Umbilical cord (tissue), 2 donors: ENCODE data around the gene UST. TPM values are rescaled to one million over a fixed set of nuclear protein-coding genes. Genes with fewer than 3 reads are reported as not detected.
A peak's percentile ranks its signal among the peaks of the same experiment; 100 is the strongest.
"Not testable (repeated sequence)": the region's sequence is repeated elsewhere in the genome, so short reads cannot be mapped to it uniquely, and the experiment has no call there.

Source experiments
- DNase-seq: peaks from one replicate; pipeline ENCODE4 v3.0.0-alpha.2; 2015; ENCODE audit warnings: low spot score
- total RNA-seq: library from RNA; depleted of rRNA; stranded (reverse); fragments of >200 nt; gene quantifications from one replicate; pipeline ENCODE4 v1.2.3, GENCODE V29; 2014; ENCODE audit warnings: low replicate concordance; ENCODE audit not compliant: insufficient read depth

Gene UST
- total RNA-seq, 1 donor from 2014 or later: 39.7 TPM

GRCh38 chr6:149006236-149006635, 259.4 kb downstream of the UST start:
- DNase-seq: not testable (repeated sequence)

GRCh38 chr6:149006671-149007070, 259.8 kb downstream of the UST start:
- DNase-seq: no peak

GRCh38 chr6:149007846-149008245, 261.0 kb downstream of the UST start:
- no peak for DNase-seq

- no peak for DNase-seq
These were observed 261.9 kb downstream of the UST start for GRCh38 chr6:149008741-149009140.

- peak; percentile 98 for DNase-seq
These were observed 265.3 kb downstream of the UST start for GRCh38 chr6:149012040-149012545.

GRCh38 chr6:149013586-149014344, 266.9 kb downstream of the UST start:
- peak; percentile 84 for DNase-seq

GRCh38 chr6:149014631-149015534, 268.1 kb downstream of the UST start:
- peak; percentile 92 for DNase-seq

GRCh38 chr6:149015535-149016525, 269.0 kb downstream of the UST start:
- peak; percentile 25 for DNase-seq

- DNase-seq: no peak
These were observed 269.9 kb downstream of the UST start for GRCh38 chr6:149016716-149017115.

- no peak for DNase-seq
These were observed 273.5 kb downstream of the UST start for GRCh38 chr6:149020319-149020718.

- no peak for DNase-seq
These were observed 277.5 kb downstream of the UST start for GRCh38 chr6:149024361-149024760.

- no peak for DNase-seq
These were observed 278.2 kb downstream of the UST start for GRCh38 chr6:149025061-149025460.

- DNase-seq: peak; percentile 52
These were observed 279.7 kb downstream of the UST start for GRCh38 chr6:149026530-149026942.

GRCh38 chr6:149027484-149027883, 280.7 kb downstream of the UST start:
- no peak for DNase-seq

GRCh38 chr6:149028767-149029405, 282.1 kb downstream of the UST start:
- peak; percentile 97 for DNase-seq

- DNase-seq: no peak
These were observed 284.5 kb downstream of the UST start for GRCh38 chr6:149031201-149031858.

GRCh38 chr6:149031859-149032598, 285.2 kb downstream of the UST start:
- no peak for DNase-seq

- peak; percentile 63 for DNase-seq
These were observed 286.0 kb downstream of the UST start for GRCh38 chr6:149032599-149033405.

- DNase-seq: no peak
These were observed 286.6 kb downstream of the UST start for GRCh38 chr6:149033454-149033853.
